Measurements from ENCODE around the gene LIMCH1. TPM values are rescaled to one million over a fixed set of nuclear protein-coding genes. Genes with fewer than 3 reads are reported as not detected.

The LIMCH1 gene
- total and polyA plus RNA-seq, 2 of the 8 experiments (the other 6 are each of a cell fraction or from before 2014, with no cell fraction given) = 2.7 to 3.0 TPM

DNA sequence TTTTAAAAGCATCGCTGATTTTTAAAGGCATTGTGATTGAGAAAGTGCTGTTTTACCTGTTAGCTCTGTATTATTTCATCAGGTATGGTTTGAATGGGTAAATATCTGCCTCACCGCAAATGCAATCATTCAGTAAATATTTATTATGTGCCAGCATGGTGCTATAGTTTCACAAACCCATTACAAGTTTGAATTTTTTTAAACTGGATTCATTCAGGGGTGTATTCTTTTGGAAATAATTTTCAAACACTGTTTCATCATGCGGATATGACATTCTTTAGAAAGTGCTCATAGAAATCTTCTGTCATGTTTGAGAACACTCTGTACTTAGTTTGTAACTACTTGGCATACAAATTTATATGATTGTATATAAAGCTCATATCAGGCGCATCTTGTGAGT lies 37.2 kb downstream of the LIMCH1 start:
- ChIA-PET CTCF (ENCODE audit: partially characterized antibody) (interaction anchor here (0.7 to 1.9 kb wide), 9 partner anchors 9 to 86 kb away, joined by 3 to 5 read pairs (median 3); no protein-coding TSS in a partner anchor), POLR2A (ENCODE audit: partially characterized antibody) (no interaction called here)
- Histone ChIP-seq H2BK120ac (replicated peaks; ENCODE audit: low read depth, low read length) (no peak overlapping the region), H3K23me2 (ENCODE audit: low read depth, low read length) (no peaks in the 10 kb centered on the region), H3K79me2 (ENCODE audit: control insufficient read depth in 1 of 2, insufficient read depth in 2 of 2, low read length in 2 of 2) (no peaks in the 10 kb centered on the region), H2BK20ac (ENCODE audit: low read length) (no peak overlapping the region), H4K8ac (ENCODE audit: extremely low read depth, insufficient read depth, low read length) (no peak overlapping the region), H4K20me1 (replicated peaks in 1 of 2; ENCODE audit: control insufficient read depth in 1 of 2, insufficient read depth in 2 of 2, low read length in 2 of 2) (no peaks in the 10 kb centered on the region), H3K4me2 (ENCODE audit: insufficient read depth in 1 of 2, low read depth in 2 of 2, low read length in 2 of 2) (no peak overlapping the region), H3K27ac (ENCODE audit: low read depth, low read length) (no peak overlapping the region), H3K36me3 (ENCODE audit: control insufficient read depth in 2 of 4, insufficient read depth in 4 of 4, low read length in 3 of 4) (no peaks in the 10 kb centered on the region), H3K18ac (ENCODE audit: extremely low read depth, low read length) (no peak overlapping the region), H4K5ac (ENCODE audit: insufficient read length, low read depth, low read length) (no peak overlapping the region), H3K56ac (replicated peaks; ENCODE audit: insufficient read length, low read depth, low read length) (no peak overlapping the region), H3K79me1 (ENCODE audit: low read depth, low read length) (no peaks in the 10 kb centered on the region), H3K23ac (ENCODE audit: insufficient read length) (no peak overlapping the region), H3K14ac (ENCODE audit: insufficient read length) (no peak overlapping the region), H2AK5ac (ENCODE audit: low read depth, low read length) (no peak overlapping the region), H2AFZ (ENCODE audit: low read length) (no peak overlapping the region), H3K4ac (replicated peaks; ENCODE audit: insufficient read length, low read depth, low read length) (no peak overlapping the region), H2BK15ac (ENCODE audit: low read length) (no peak overlapping the region), H3K4me3 (ENCODE audit: extremely low read depth in 1 of 4, insufficient read depth in 2 of 4, low read depth in 3 of 4, low read length in 4 of 4) (no peak overlapping the region), H4K91ac (replicated peaks; ENCODE audit: insufficient read length, low read length) (no peak overlapping the region), H3K4me1 (replicated peaks in 1 of 4; ENCODE audit: control insufficient read depth in 3 of 4, insufficient read depth in 4 of 4, low read length in 3 of 4) (no peaks in the 10 kb centered on the region), H2BK5ac (ENCODE audit: low read depth, low read length) (no peak overlapping the region), H2BK12ac (ENCODE audit: low read depth, low read length) (no peak overlapping the region), H3K9ac (replicated peaks in 1 of 4; ENCODE audit: extremely low read depth in 1 of 4, low read depth in 3 of 4, low read length in 3 of 4) (no peak overlapping the region), H3K27me3 (replicated peaks in 1 of 4; ENCODE audit: control insufficient read depth in 3 of 4, extremely low read depth in 1 of 4, insufficient read depth in 3 of 4, low read length in 3 of 4) (no peaks in the 10 kb centered on the region), H3K9me3 (ENCODE audit: insufficient read depth in 2 of 2, low read depth in 1 of 2, low read length in 1 of 2) (no peaks in the 10 kb centered on the region; a peak in 1 of 4 replicates)
- no peak for DNase-seq (ENCODE audit: low read depth in 1 of 2, low spot score in 2 of 2)
- WGBS, 2 experiments (ENCODE audit: extremely low coverage in 1 of 2, insufficient coverage in 1 of 2, insufficient read length in 1 of 2, insufficient replicate concordance in 2 of 2, low coverage in 1 of 2, low lambda C conversion rate in 2 of 2, missing lambda C conversion rate in 1 of 2) = 80% methylated on average over 4 of the region's 4 CpGs; no CpG with 5 or more reads in 1 of the 2 experiments
- no peak for FAIRE-seq
